Endothelial cell of umbilical vein (primary cell): ENCODE measurements around the gene IPO4. TPM values are rescaled to one million over a fixed set of nuclear protein-coding genes. Genes with fewer than 3 reads are reported as not detected.

ENCODE experiments used
- BruUV-seq: library from RNA; stranded (reverse); fragments of 400-500 nt; replicated peaks from 2 replicates; lab custom pipeline; 2021; lab: Mats Ljungman, UMichigan
- CTCF ChIA-PET: fragments of 300-600, 350-600 bp; sonication (Branson Sonifier 250); formaldehyde crosslinking; loops from one replicate; lab custom pipeline; 2021; ENCODE audit warnings: antibody characterized with exemption, inconsistent platforms; lab: Charles Lee
- POLR2A ChIA-PET: fragments of 300-600, 350-600 bp; sonication (Branson Sonifier 250); formaldehyde crosslinking; loops from one replicate; lab custom pipeline; 2021; ENCODE audit warnings: antibody characterized with exemption, inconsistent platforms; lab: Charles Lee
- DNase-seq: peaks from one replicate; pipeline ENCODE4 v3.0.0-alpha.2; 2011; ENCODE audit warnings: low read depth, low spot score
- FAIRE-seq: peaks from 2 replicates; lab custom pipeline; 2011; peaks lifted over from hg19 to GRCh38; lab: Jason Lieb, UNC
- H2AFZ ChIP-seq: 2 replicates; pipeline ENCODE4 v1.6.0; 2012; ENCODE audit warnings: low read depth, low read length, control low read depth, inconsistent platforms
- H3K27ac ChIP-seq: 2 replicates; pipeline ENCODE4 v1.5.1; 2011; ENCODE audit warnings: low read depth, mild to moderate bottlenecking, control low read depth, low read length, moderate library complexity; ENCODE audit not compliant: insufficient read depth
- H3K27me3 ChIP-seq, 2 experiments: 2 replicates each; pipeline versions ENCODE4 v1.6.0 to v1.6.1; 2011; ENCODE audit warnings: low read length in 2 of 2, mixed read lengths in 1 of 2; ENCODE audit not compliant: control insufficient read depth in 2 of 2, insufficient read depth in 2 of 2
- H3K36me3 ChIP-seq, 2 experiments: 2 replicates in 1 of 2; 3 replicates in 1 of 2; pipeline ENCODE4 v1.5.1; 2011; ENCODE audit warnings: low read length in 2 of 2, mild to moderate bottlenecking in 1 of 2, moderate library complexity in 1 of 2; ENCODE audit not compliant: control insufficient read depth in 2 of 2, insufficient read depth in 2 of 2; ENCODE audit errors: extremely low read depth in 1 of 2
- H3K4me1 ChIP-seq: 3 replicates; pipeline ENCODE4 v1.5.1; 2011; ENCODE audit warnings: mild to moderate bottlenecking, low read length; ENCODE audit not compliant: control insufficient read depth, insufficient read depth; ENCODE audit errors: extremely low read depth
- H3K4me2 ChIP-seq: 2 replicates; pipeline ENCODE4 v1.6.1; 2011; ENCODE audit warnings: low read length, control low read depth, mixed read lengths; ENCODE audit not compliant: insufficient read depth
- H3K4me3 ChIP-seq, 3 experiments: fragments of 200-600 bp in 1 of 3; sonication (generic), shearing (Covaris generic) in 1 of 3; replicated peaks in 1 of 3; 2 replicates each; pipeline ENCODE4 v1.5.1; 2011 to 2016; ENCODE audit warnings: control low read depth in 3 of 3, low read length in 3 of 3, mild to moderate bottlenecking in 2 of 3, inconsistent platforms in 1 of 3, low read depth in 1 of 3, moderate library complexity in 1 of 3; ENCODE audit not compliant: insufficient read depth in 1 of 3
- H3K79me2 ChIP-seq: 2 replicates; pipeline ENCODE4 v1.6.0; 2012; ENCODE audit warnings: low read length, inconsistent platforms; ENCODE audit not compliant: control insufficient read depth, insufficient read depth
- H3K9ac ChIP-seq: replicated peaks from 2 replicates; pipeline ENCODE3; 2011; ENCODE audit warnings: low read length, control low read depth; ENCODE audit not compliant: insufficient read depth; ENCODE audit errors: extremely low read depth
- H3K9me1 ChIP-seq: replicated peaks from 3 replicates; pipeline ENCODE4 v1.6.0; 2011; ENCODE audit warnings: mild to moderate bottlenecking, low read length; ENCODE audit not compliant: control insufficient read depth, insufficient read depth; ENCODE audit errors: extremely low read depth
- H3K9me3 ChIP-seq: replicated peaks from 2 replicates; pipeline ENCODE4 v1.5.1; 2012; ENCODE audit warnings: low read length, inconsistent platforms; ENCODE audit not compliant: control insufficient read depth, insufficient read depth
- H4K20me1 ChIP-seq: replicated peaks from 2 replicates; pipeline ENCODE3; 2011; ENCODE audit warnings: mild to moderate bottlenecking, low read length; ENCODE audit not compliant: control insufficient read depth, insufficient read depth; ENCODE audit errors: extremely low read depth
- CTCF ChIP-seq, 2 donors: IDR thresholded peaks; 1 replicate in 1 of 2; 2 replicates in 1 of 2; pipeline ENCODE4 v1.5.1; 2011; ENCODE audit warnings: low read length in 2 of 2, mild to moderate bottlenecking in 2 of 2, moderate library complexity in 2 of 2, control low read depth in 1 of 2, inconsistent platforms in 1 of 2, low read depth in 1 of 2; ENCODE audit not compliant: insufficient read depth in 1 of 2; ENCODE audit errors: extremely low read depth in 1 of 2
- EZH2 ChIP-seq: IDR thresholded peaks from 2 replicates; pipeline ENCODE4 v1.6.1; 2012; ENCODE audit warnings: borderline replicate concordance, low read depth, mild to moderate bottlenecking, moderate library complexity, low read length, inconsistent platforms; ENCODE audit not compliant: severe bottlenecking
- FOS ChIP-seq: IDR thresholded peaks from 2 replicates; pipeline ENCODE4 v1.6.1; 2011; ENCODE audit warnings: mild to moderate bottlenecking, low read length, moderate library complexity, borderline replicate concordance; ENCODE audit not compliant: insufficient read depth
- GATA2 ChIP-seq: IDR thresholded peaks from 2 replicates; pipeline ENCODE4 v1.7.0; 2011; ENCODE audit warnings: low read depth, mild to moderate bottlenecking, moderate library complexity, mixed read lengths, low read length; ENCODE audit not compliant: insufficient read length, insufficient read depth
- JUN ChIP-seq: IDR thresholded peaks from 2 replicates; pipeline ENCODE4 v1.6.1; 2011; ENCODE audit warnings: borderline replicate concordance, low read depth; ENCODE audit not compliant: insufficient read length, insufficient read depth
- MAX ChIP-seq: IDR thresholded peaks from 2 replicates; pipeline ENCODE4 v1.6.1; 2011; ENCODE audit not compliant: insufficient read depth, insufficient read length
- MYC ChIP-seq: IDR thresholded peaks from one replicate; pipeline ENCODE4 v1.6.1; 2011; ENCODE audit warnings: mild to moderate bottlenecking, low read depth, low read length
- POLR2A ChIP-seq: IDR thresholded peaks from 2 replicates; pipeline ENCODE4 v1.6.1; 2012; ENCODE audit warnings: low read depth, mild to moderate bottlenecking, control low read depth, low read length
- POLR2AphosphoS5 ChIP-seq: IDR thresholded peaks from 2 replicates; pipeline ENCODE4 v1.6.1; 2012; ENCODE audit warnings: low read depth, mild to moderate bottlenecking, control low read depth, low read length, moderate library complexity; ENCODE audit not compliant: insufficient read depth
- dilution Hi-C: fragments of 300-500 bp; cut with MboI; formaldehyde crosslinking; loops from one replicate; pipeline ENCODE4 v1.15.0; 2019; ENCODE audit warnings: low sequenced_read_pairs; ENCODE audit not compliant: extremely low pct_ligation_motif_present
- intact Hi-C: fragments of 100-400 bp; cut with micrococcal nuclease; formaldehyde crosslinking; loops from one replicate; pipeline ENCODE4 v1.10.0; 2022
- polyA plus RNA-seq, 4 experiments: library from polyadenylated mRNA; depleted of rRNA in 3 of 4; stranded (reverse) in 3 of 4; unstranded in 1 of 4; fragments of >200 nt; gene quantifications; 2 replicates each; pipeline versions ENCODE4 v1.2.1 to v1.2.3, GENCODE V29; 2011 to 2012; ENCODE audit warnings: missing spikeins in 1 of 4
- total RNA-seq: library from RNA; stranded (reverse); gene quantifications from 2 replicates; pipeline ENCODE4 v1.2.3, GENCODE V29; 2021

Gene IPO4
- total and polyA plus RNA-seq, 2 donors (not counting 3 experiments of a cell fraction or from before 2014, with no cell fraction given) = 24.6 to 66.5 TPM

GRCh38 chr14:24160499-24160849 is 28.1 kb downstream of the IPO4 start:
- peaks cover 9% of the 10 kb centered on the region for H3K79me2 ChIP-seq
- TF ChIP-seq POLR2AphosphoS5 (no peak), MAX (no peak), EZH2 (no peak), CTCF (IDR thresholded peaks at IDR 0.05; ENCODE audit: extremely low read depth in 1 of 2, insufficient read depth in 1 of 2, low read depth in 1 of 2, low read length in 2 of 2) (no peak), MYC (no peak), FOS (no peak), JUN (no peak), POLR2A (no peak), GATA2 (no peak)
- no TSS peak for BruUV-seq
- CTCF ChIA-PET = interaction anchor here (1.1 to 3.4 kb wide), 21 partner anchors 11 to 148 kb away, joined by 3 to 63 read pairs (median 9); partner anchors contain the start of genes CIDEB, DCAF11, EMC9 and LTB4R2
- H2AFZ ChIP-seq = no peak overlapping the region
- DNase-seq (no peak), FAIRE-seq (no peak)
- no peaks in the 10 kb centered on the region for H4K20me1 ChIP-seq
- dilution Hi-C loops (no loop called here), intact Hi-C loops (loop anchor here (2.0 kb wide), 3 partner anchors 28 to 146 kb away; partner anchors contain the start of gene IPO4)
- H3K9ac ChIP-seq = no peak overlapping the region
- no peaks in the 10 kb centered on the region for H3K9me1 ChIP-seq
- H3K36me3 ChIP-seq = peaks cover 29 to 58% of the 10 kb centered on the region in 2 experiments
- H3K27me3 ChIP-seq = no peaks in the 10 kb centered on the region
- H3K4me3 ChIP-seq = no peak overlapping the region
- H3K4me2 ChIP-seq = no peak overlapping the region
- H3K27ac ChIP-seq = no peak overlapping the region
- POLR2A ChIA-PET = interaction anchor here (1.0 to 1.6 kb wide), 3 partner anchors 15 to 25 kb away, joined by 3 to 6 read pairs (median 3); partner anchors contain the start of gene EMC9
- peaks cover 16% of the 10 kb centered on the region for H3K4me1 ChIP-seq
- no peaks in the 10 kb centered on the region for H3K9me3 ChIP-seq
